Thyroid gland (tissue), 4 donors: ENCODE measurements around the gene SUN1. TPM values are rescaled to one million over a fixed set of nuclear protein-coding genes. Genes with fewer than 3 reads are reported as not detected.

ENCODE experiments used
- DNase-seq, 2 donors: peaks; one replicate each; pipeline ENCODE4 v3.0.0-alpha.2; 2019
- H3K27ac ChIP-seq, 3 donors: fragments of 200-600 bp; sonication (generic); 1 replicate in 2 of 3; 2 replicates in 1 of 3; pipeline ENCODE4 v1.5.1; 2016 to 2019; ENCODE audit warnings: mild to moderate bottlenecking in 1 of 3, moderate library complexity in 1 of 3
- H3K27me3 ChIP-seq: fragments of 200-600 bp; sonication (generic); one replicate; pipeline ENCODE4 v1.5.1; 2019
- H3K36me3 ChIP-seq, 2 donors: fragments of 200-600 bp; sonication (generic); one replicate each; pipeline ENCODE4 v1.5.1; 2016 to 2019
- H3K4me1 ChIP-seq, 2 donors: fragments of 200-600 bp; sonication (generic); one replicate each; pipeline ENCODE4 v1.5.1; 2017 to 2019
- H3K4me3 ChIP-seq, 3 donors: fragments of 200-600 bp; sonication (generic); replicated peaks in 1 of 3; 1 replicate in 2 of 3; 2 replicates in 1 of 3; pipeline ENCODE4 v1.5.1; 2016; ENCODE audit warnings: mild to moderate bottlenecking in 1 of 3
- H3K9me3 ChIP-seq: fragments of 200-600 bp; sonication (generic); one replicate; pipeline ENCODE4 v1.5.1; 2017
- POLR2A ChIP-seq, 2 donors: fragments of 450-650 bp; IDR thresholded peaks; one replicate each; pipeline ENCODE4 v1.6.1; 2017; ENCODE audit warnings: antibody characterized with exemption in 2 of 2, mild to moderate bottlenecking in 2 of 2, moderate library complexity in 1 of 2
- WGBS, 2 donors: methylation state at CpG; one replicate each; pipeline ENCODE4 v1.1.5; 2017; 5-methylcytosine and 5-hydroxymethylcytosine counted together
- intact Hi-C: fragments of 100-400 bp; cut with DNase I; formaldehyde crosslinking; loops from one replicate; pipeline ENCODE4 v1.15.1; 2023
- total RNA-seq, 4 donors: library from RNA; depleted of rRNA; stranded (reverse); fragments of >200 nt; gene quantifications; one replicate each; pipeline ENCODE4 v1.2.3, GENCODE V29; 2016
- TF ChIP-seq, protein P1 (sequence below), 6 experiments: fragments of 200-600 bp in 3 of 6; fragments of 450-650 bp in 3 of 6; sonication (generic) in 3 of 6; IDR thresholded peaks; one replicate each; pipeline ENCODE4 v1.5.1; 2016 to 2019; ENCODE audit warnings: antibody characterized with exemption in 6 of 6, mild to moderate bottlenecking in 2 of 6, inconsistent platforms in 1 of 6, moderate library complexity in 1 of 6

SUN1 gene
- total RNA-seq, 4 donors from 2014 or later, result 146 to 260 (median 186) TPM

- no peaks in the 10 kb centered on the region for H3K27me3 ChIP-seq
- no peak for DNase-seq
- TF ChIP-seq, protein P1, sequence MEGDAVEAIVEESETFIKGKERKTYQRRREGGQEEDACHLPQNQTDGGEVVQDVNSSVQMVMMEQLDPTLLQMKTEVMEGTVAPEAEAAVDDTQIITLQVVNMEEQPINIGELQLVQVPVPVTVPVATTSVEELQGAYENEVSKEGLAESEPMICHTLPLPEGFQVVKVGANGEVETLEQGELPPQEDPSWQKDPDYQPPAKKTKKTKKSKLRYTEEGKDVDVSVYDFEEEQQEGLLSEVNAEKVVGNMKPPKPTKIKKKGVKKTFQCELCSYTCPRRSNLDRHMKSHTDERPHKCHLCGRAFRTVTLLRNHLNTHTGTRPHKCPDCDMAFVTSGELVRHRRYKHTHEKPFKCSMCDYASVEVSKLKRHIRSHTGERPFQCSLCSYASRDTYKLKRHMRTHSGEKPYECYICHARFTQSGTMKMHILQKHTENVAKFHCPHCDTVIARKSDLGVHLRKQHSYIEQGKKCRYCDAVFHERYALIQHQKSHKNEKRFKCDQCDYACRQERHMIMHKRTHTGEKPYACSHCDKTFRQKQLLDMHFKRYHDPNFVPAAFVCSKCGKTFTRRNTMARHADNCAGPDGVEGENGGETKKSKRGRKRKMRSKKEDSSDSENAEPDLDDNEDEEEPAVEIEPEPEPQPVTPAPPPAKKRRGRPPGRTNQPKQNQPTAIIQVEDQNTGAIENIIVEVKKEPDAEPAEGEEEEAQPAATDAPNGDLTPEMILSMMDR (IDR thresholded peaks at IDR 0.05), result no peak
- no peak for TF ChIP-seq POLR2A (IDR thresholded peaks at IDR 0.05)
- H3K4me3 ChIP-seq, result no peak overlapping the region
- no peaks in the 10 kb centered on the region for H3K36me3 ChIP-seq
- no peaks in the 10 kb centered on the region for H3K9me3 ChIP-seq
- H3K27ac ChIP-seq, result no peak overlapping the region
- peaks cover 8 to 26% of the 10 kb centered on the region in 2 donors for H3K4me1 ChIP-seq
- WGBS, 2 donors, result 86 to 99% methylated on average over 8 to 9 of the region's 9 CpGs
- intact Hi-C loops, result no loop called here
These were observed 85.8 kb downstream of the SUN1 start for GRCh38 chr7:918118-918425.

DNA sequence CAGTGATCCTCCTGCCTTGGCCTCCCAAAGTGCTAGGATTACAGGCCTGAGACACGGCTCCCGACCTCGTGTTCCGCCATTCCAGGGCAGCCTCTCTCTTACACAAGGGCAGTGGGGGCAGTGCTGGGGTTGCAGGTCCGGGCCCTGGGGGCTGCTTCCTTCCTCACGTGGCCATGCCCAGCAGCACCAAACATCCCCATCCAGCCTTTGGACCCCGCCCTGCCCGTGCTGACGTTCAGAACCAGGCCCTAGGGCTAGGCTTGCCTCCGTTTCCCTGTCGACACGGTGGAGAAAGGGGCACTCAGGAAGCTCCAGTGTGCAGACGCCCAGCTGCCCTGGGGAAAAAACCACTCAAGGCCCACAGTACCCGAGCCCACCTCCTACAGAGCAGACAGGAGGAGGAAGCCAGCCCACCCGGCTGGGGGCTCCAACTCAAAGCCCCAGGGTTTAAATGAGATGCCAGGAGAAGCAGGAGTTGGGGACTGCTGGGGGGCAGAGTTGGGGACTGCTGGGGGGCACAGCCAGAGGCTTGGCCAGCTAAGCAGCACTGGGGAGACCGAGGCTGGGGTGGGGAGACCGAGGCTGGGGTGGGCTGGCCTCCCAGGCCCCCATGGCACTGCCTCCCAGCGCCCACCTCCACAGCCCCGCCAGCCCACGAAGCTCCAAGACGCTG is 86.3 kb downstream of the SUN1 start:
- peak in 1 of 2 donors; percentile 2 for DNase-seq
- Histone ChIP-seq H3K27me3 (no peaks in the 10 kb centered on the region), H3K4me3 (no peak overlapping the region), H3K9me3 (no peaks in the 10 kb centered on the region), H3K4me1 (peaks cover 8 to 26% of the 10 kb centered on the region in 2 donors), H3K27ac (no peak overlapping the region), H3K36me3 (no peaks in the 10 kb centered on the region)
- no peak for TF ChIP-seq POLR2A (IDR thresholded peaks at IDR 0.05)
- TF ChIP-seq, protein P1 (IDR thresholded peaks at IDR 0.05), result no peak
- 90 to 92% methylated on average over 9 to 15 of the region's 21 CpGs for WGBS, 2 donors
- intact Hi-C loops, result no loop called here

DNA sequence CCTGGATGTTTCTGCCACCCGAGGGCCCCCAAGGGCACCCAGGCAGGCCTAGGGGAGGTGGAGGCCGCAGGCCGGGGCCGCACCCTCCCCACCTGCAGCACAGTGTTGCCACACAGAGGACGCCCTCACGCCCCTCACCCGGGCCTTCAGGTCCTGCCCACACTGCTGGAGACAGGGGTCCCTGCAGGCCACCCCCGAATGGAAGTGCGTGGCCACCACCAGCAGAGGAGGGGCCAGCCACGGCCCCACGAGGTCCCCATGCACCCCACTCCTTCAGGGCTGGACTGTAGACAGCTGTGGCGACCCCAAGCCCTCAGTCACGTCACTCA is 86.8 kb downstream of the SUN1 start:
- Histone ChIP-seq H3K27me3 (no peaks in the 10 kb centered on the region), H3K36me3 (no peaks in the 10 kb centered on the region), H3K9me3 (no peaks in the 10 kb centered on the region), H3K27ac (no peak overlapping the region), H3K4me3 (no peak overlapping the region), H3K4me1 (peaks cover 8 to 22% of the 10 kb centered on the region in 2 donors)
- TF ChIP-seq POLR2A (IDR thresholded peaks at IDR 0.05), result no peak
- TF ChIP-seq, protein P1 (IDR thresholded peaks at IDR 0.05), result no peak
- intact Hi-C loops, result no loop called here
- WGBS, 2 donors, result 86 to 93% methylated on average over 4 to 10 of the region's 13 CpGs
- DNase-seq, result peak in 1 of 2 donors; percentile 1

- WGBS, 2 donors, result 54 to 56% methylated on average over 24 to 25 of the region's 26 CpGs
- H3K9me3 ChIP-seq, result no peaks in the 10 kb centered on the region
- H3K36me3 ChIP-seq, result no peaks in the 10 kb centered on the region
- peaks cover 8 to 16% of the 10 kb centered on the region in 2 donors for H3K4me1 ChIP-seq
- DNase-seq, result peak; percentile 73 to 80
- H3K4me3 ChIP-seq, result no peak overlapping the region
- TF ChIP-seq POLR2A (IDR thresholded peaks at IDR 0.05), result no peak
- TF ChIP-seq, protein P1 (IDR thresholded peaks at IDR 0.05), result no peak
- intact Hi-C loops, result no loop called here
- no peaks in the 10 kb centered on the region for H3K27me3 ChIP-seq
- H3K27ac ChIP-seq, result no peak overlapping the region
These were observed 87.7 kb downstream of the SUN1 start for GRCh38 chr7:919924-920341.

GRCh38 chr7:920351-921070 is 88.2 kb downstream of the SUN1 start:
- DNase-seq, result peak in 1 of 2 donors; percentile 0
- peaks cover 8 to 15% of the 10 kb centered on the region in 2 donors for H3K4me1 ChIP-seq
- no peak for TF ChIP-seq POLR2A (IDR thresholded peaks at IDR 0.05)
- TF ChIP-seq, protein P1 (IDR thresholded peaks at IDR 0.05), result no peak
- no peaks in the 10 kb centered on the region for H3K9me3 ChIP-seq
- 91 to 93% methylated on average over 29 to 30 of the region's 40 CpGs for WGBS, 2 donors
- no peaks in the 10 kb centered on the region for H3K27me3 ChIP-seq
- H3K27ac ChIP-seq, result no peak overlapping the region
- intact Hi-C loops, result no loop called here
- H3K4me3 ChIP-seq, result no peak overlapping the region
- H3K36me3 ChIP-seq, result no peaks in the 10 kb centered on the region
